CD14-positive monocyte (primary cell): ENCODE results near the gene IKBIP. TPM values are rescaled to one million over a fixed set of nuclear protein-coding genes. Genes with fewer than 3 reads are reported as not detected.

Source experiments
- DNase-seq, 3 donors: peaks; one replicate each; pipeline ENCODE4 v3.0.0-alpha.2; 2011 to 2022
- H2AFZ ChIP-seq: 2 replicates; pipeline ENCODE4 v1.6.0; 2012; ENCODE audit warnings: mild to moderate bottlenecking, low read depth, low read length, inconsistent platforms; ENCODE audit not compliant: insufficient read depth, poor library complexity, severe bottlenecking
- H3K27ac ChIP-seq, 2 donors: 1 replicate in 1 of 2; 2 replicates in 1 of 2; pipeline ENCODE4 v1.5.1; 2012 to 2013; ENCODE audit warnings: low read length in 2 of 2, control low read depth in 1 of 2, inconsistent platforms in 1 of 2, low read depth in 1 of 2, mild to moderate bottlenecking in 1 of 2
- H3K27me3 ChIP-seq, 2 donors: one replicate each; pipeline versions ENCODE4 v1.6.0 to v1.6.1; 2011 to 2013; ENCODE audit warnings: low read length in 2 of 2; ENCODE audit not compliant: control insufficient read depth in 2 of 2, insufficient read depth in 2 of 2
- H3K36me3 ChIP-seq, 2 donors: replicated peaks in 1 of 2; 1 replicate in 1 of 2; 2 replicates in 1 of 2; pipeline versions ENCODE4 v1.5.1 to v1.6.1; 2012 to 2013; ENCODE audit warnings: low read length in 2 of 2, control low read depth in 1 of 2, inconsistent platforms in 1 of 2, mild to moderate bottlenecking in 1 of 2; ENCODE audit not compliant: insufficient read depth in 2 of 2, control insufficient read depth in 1 of 2
- H3K4me1 ChIP-seq, 2 donors: 1 replicate in 1 of 2; 2 replicates in 1 of 2; pipeline versions ENCODE4 v1.5.1 to v1.6.1; 2012 to 2013; ENCODE audit warnings: low read length in 2 of 2, control low read depth in 1 of 2, inconsistent platforms in 1 of 2, mild to moderate bottlenecking in 1 of 2, moderate library complexity in 1 of 2; ENCODE audit not compliant: insufficient read depth in 2 of 2, control insufficient read depth in 1 of 2
- H3K4me2 ChIP-seq: replicated peaks from 2 replicates; pipeline ENCODE3; 2012; ENCODE audit warnings: low read length, moderate library complexity, mild to moderate bottlenecking; ENCODE audit not compliant: poor library complexity, severe bottlenecking; ENCODE audit errors: extremely low read depth
- H3K4me3 ChIP-seq, 3 experiments: fragments of 200-600 bp in 1 of 3; sonication (generic) in 1 of 3; replicated peaks in 1 of 3; 1 replicate in 2 of 3; 2 replicates in 1 of 3; pipeline ENCODE4 v1.5.1; 2011 to 2013; ENCODE audit warnings: low read length in 3 of 3, mild to moderate bottlenecking in 3 of 3, control low read depth in 2 of 3, low read depth in 2 of 3, inconsistent platforms in 1 of 3, moderate library complexity in 1 of 3
- H3K79me2 ChIP-seq: 2 replicates; pipeline ENCODE4 v1.6.0; 2012; ENCODE audit warnings: mild to moderate bottlenecking, control low read depth, inconsistent platforms, low read length, moderate library complexity; ENCODE audit not compliant: insufficient read depth
- H3K9ac ChIP-seq: 2 replicates; pipeline ENCODE4 v1.6.0; 2017; ENCODE audit warnings: low read length, mild to moderate bottlenecking; ENCODE audit not compliant: insufficient read depth, poor library complexity, severe bottlenecking
- H3K9me3 ChIP-seq, 2 donors: replicated peaks in 1 of 2; 1 replicate in 1 of 2; 2 replicates in 1 of 2; pipeline versions ENCODE4 v1.5.1 to v1.6.1; 2012 to 2013; ENCODE audit warnings: low read length in 2 of 2, control low read depth in 1 of 2; ENCODE audit not compliant: control insufficient read depth in 1 of 2, insufficient read depth in 1 of 2
- H4K20me1 ChIP-seq: 2 replicates; pipeline ENCODE4 v1.6.0; 2012; ENCODE audit warnings: mild to moderate bottlenecking, low read length, control low read depth, moderate library complexity; ENCODE audit not compliant: insufficient read depth
- H3K27ac Mint-ChIP-seq, 7 donors: one replicate each; pipeline ENCODE4 v1.8.0; 2020; ENCODE audit warnings: mild to moderate bottlenecking in 7 of 7, mixed read lengths in 7 of 7, moderate library complexity in 6 of 7, inconsistent platforms in 2 of 7
- H3K27me3 Mint-ChIP-seq, 3 donors: one replicate each; pipeline ENCODE4 v1.8.0; 2021 to 2022; ENCODE audit warnings: low read depth in 3 of 3, mild to moderate bottlenecking in 3 of 3, mixed read lengths in 3 of 3, moderate library complexity in 3 of 3, inconsistent platforms in 1 of 3
- H3K36me3 Mint-ChIP-seq, 2 donors: one replicate each; pipeline ENCODE4 v1.8.0; 2020; ENCODE audit warnings: mixed read lengths in 2 of 2, inconsistent platforms in 1 of 2, mild to moderate bottlenecking in 1 of 2
- H3K4me1 Mint-ChIP-seq: one replicate; pipeline ENCODE4 v1.8.0; 2020; ENCODE audit warnings: mild to moderate bottlenecking, mixed read lengths
- H3K4me3 Mint-ChIP-seq, 2 donors: one replicate each; pipeline ENCODE4 v1.8.0; 2020; ENCODE audit warnings: mild to moderate bottlenecking in 2 of 2, mixed read lengths in 2 of 2, moderate library complexity in 1 of 2
- H3K9me3 Mint-ChIP-seq, 7 donors: one replicate each; pipeline ENCODE4 v1.8.0; 2020 to 2022; ENCODE audit warnings: mixed read lengths in 7 of 7, mild to moderate bottlenecking in 6 of 7, moderate library complexity in 6 of 7, inconsistent platforms in 2 of 7
- CTCF ChIP-seq: fragments of 200-600 bp; IDR thresholded peaks from one replicate; pipeline ENCODE4 v1.8.0; 2022; ENCODE audit warnings: antibody characterized with exemption, mild to moderate bottlenecking
- WGBS: methylation state at CpG from one replicate; pipeline ENCODE4 v1.1.5; 2013; ENCODE audit warnings: missing lambda C conversion rate; ENCODE audit not compliant: insufficient coverage; 5-methylcytosine and 5-hydroxymethylcytosine counted together
- intact Hi-C, 2 donors: fragments of 100-400 bp; cut with micrococcal nuclease; formaldehyde crosslinking; loops; one replicate each; pipeline versions ENCODE4 v1.15.0 to v1.15.1; 2023
- polyA plus RNA-seq, 3 donors: library from polyadenylated mRNA; depleted of rRNA in 1 of 3; unstranded in 2 of 3; stranded (reverse) in 1 of 3; fragments of 300-500 nt in 2 of 3; fragments of >200 nt in 1 of 3; fragmentation: Illumina TruSeq in 2 of 3; gene quantifications; 1 replicate in 2 of 3; 2 replicates in 1 of 3; pipeline ENCODE4 v1.2.3, GENCODE V29; 2012 to 2021

The IKBIP gene
- polyA plus RNA-seq, 3 donors: 4.6 to 22.1 (median 18.4) TPM

DNA sequence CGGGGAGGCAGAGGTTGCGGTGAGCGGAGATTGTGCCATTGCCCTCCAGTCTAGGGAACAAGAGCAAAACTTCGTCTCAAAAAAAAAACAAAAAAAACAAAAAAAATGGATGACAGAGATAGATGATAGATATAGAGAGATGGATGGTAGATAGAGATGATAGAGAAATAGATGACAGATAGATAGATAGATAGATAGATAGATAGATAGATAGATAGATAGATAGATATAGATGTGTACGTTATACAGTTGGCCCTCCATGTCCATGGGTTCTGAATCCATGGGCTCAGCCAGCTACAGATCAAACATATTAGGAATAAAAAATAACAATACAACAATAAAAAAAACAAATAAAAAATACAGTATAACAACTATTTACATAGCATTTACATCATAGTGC is 63.9 kb downstream of the IKBIP start:
- no peak overlapping the region for H3K27ac ChIP-seq
- intact Hi-C loops: no loop called here
- Mint-ChIP-seq H3K4me3 (no peak overlapping the region), H3K4me1 (peaks cover 2% of the 10 kb centered on the region), H3K27ac (no peak overlapping the region), H3K9me3 (peaks cover 0 to 3% (median 0%) of the 10 kb centered on the region in 7 donors), H3K36me3 (no peaks in the 10 kb centered on the region), H3K27me3 (peaks cover 1 to 9% (median 6%) of the 10 kb centered on the region in 3 donors)
- TF ChIP-seq CTCF: no peak
- no peak overlapping the region for H3K4me2 ChIP-seq
- no peaks in the 10 kb centered on the region for H3K79me2 ChIP-seq
- no peak overlapping the region for H3K4me3 ChIP-seq
- H3K4me1 ChIP-seq: no peaks in the 10 kb centered on the region
- no CpG with 5 or more reads among the region's 5 CpGs for WGBS
- H3K9me3 ChIP-seq: no peaks in the 10 kb centered on the region
- H3K27me3 ChIP-seq: no peaks in the 10 kb centered on the region
- H3K36me3 ChIP-seq: no peaks in the 10 kb centered on the region
- DNase-seq: no peak
- no peaks in the 10 kb centered on the region for H4K20me1 ChIP-seq
- no peak overlapping the region for H2AFZ ChIP-seq
- no peak overlapping the region for H3K9ac ChIP-seq

- no peaks in the 10 kb centered on the region for H3K27me3 ChIP-seq
- no peaks in the 10 kb centered on the region for H3K79me2 ChIP-seq
- TF ChIP-seq CTCF: no peak
- H3K9me3 ChIP-seq: no peaks in the 10 kb centered on the region
- DNase-seq: no peak
- H3K4me1 ChIP-seq: no peaks in the 10 kb centered on the region
- intact Hi-C loops: no loop called here
- no peak overlapping the region for H3K4me2 ChIP-seq
- 100% methylated on average over 2 of the region's 3 CpGs for whole genome bisulfite sequencing
- no peak overlapping the region for H3K4me3 ChIP-seq
- H3K36me3 ChIP-seq: no peaks in the 10 kb centered on the region
- Mint-ChIP-seq H3K4me1 (peaks cover 2% of the 10 kb centered on the region), H3K4me3 (no peak overlapping the region), H3K27me3 (peaks cover 1 to 9% (median 6%) of the 10 kb centered on the region in 3 donors), H3K9me3 (peaks cover 0 to 4% (median 0%) of the 10 kb centered on the region in 7 donors), H3K36me3 (no peaks in the 10 kb centered on the region), H3K27ac (no peak overlapping the region)
- no peak overlapping the region for H3K9ac ChIP-seq
- H2AFZ ChIP-seq: no peak overlapping the region
- H3K27ac ChIP-seq: no peak overlapping the region
- H4K20me1 ChIP-seq: no peaks in the 10 kb centered on the region
These were observed 64.8 kb downstream of the IKBIP start for GRCh38 chr12:98579835-98580234.
